Left lobe of liver (tissue), 2 donors: Measurements from ENCODE around the gene NAPG. TPM values are rescaled to one million over a fixed set of nuclear protein-coding genes. Genes with fewer than 3 reads are reported as not detected.
"Not testable (repeated sequence)": the region's sequence is repeated elsewhere in the genome, so short reads cannot be mapped to it uniquely, and the experiment has no call there.

Source experiments
- ATAC-seq: fragments of 200-7000 bp; cut with Tn5 transposase; one replicate; pipeline ENCODE4 v1.9.1; 2020; ENCODE audit warnings: mild to moderate bottlenecking, moderate library complexity
- DNase-seq: peaks from one replicate; pipeline ENCODE4 v3.0.0-alpha.2; 2020; ENCODE audit warnings: low spot score
- total RNA-seq: library from RNA; stranded (reverse); gene quantifications from one replicate; pipeline ENCODE4 v1.2.1, GENCODE V29; 2021
- donor health status: DM: no; HTN: no; CAD: no; lungs with moderate emphysema.
- donor health status: DM: no; HTN: yes; CAD: no.

The NAPG gene
- total RNA-seq, 1 donor from 2014 or later = 11.5 TPM

- DNase-seq = peak; percentile 27
- not testable (repeated sequence) for ATAC-seq
These were observed 52.2 kb downstream of the NAPG start for GRCh38 chr18:10577842-10578572.

GRCh38 chr18:10578573-10578899 lies 52.7 kb downstream of the NAPG start:
- not testable (repeated sequence) for ATAC-seq, DNase-seq

GRCh38 chr18:10579079-10579867 lies 53.4 kb downstream of the NAPG start:
- ATAC-seq (no peak), DNase-seq (peak; percentile 29)

GRCh38 chr18:10580215-10580614 lies 54.4 kb downstream of the NAPG start:
- no peak for ATAC-seq
- peak; percentile 24 for DNase-seq

GRCh38 chr18:10585260-10585659 lies 59.4 kb downstream of the NAPG start:
- DNase-seq = no peak
- no peak for ATAC-seq

- ATAC-seq (no peak), DNase-seq (no peak)
These were observed 63.1 kb downstream of the NAPG start for GRCh38 chr18:10588975-10589374.

GRCh38 chr18:10590412-10590811 lies 64.6 kb downstream of the NAPG start:
- ATAC-seq (no peak), DNase-seq (no peak)

GRCh38 chr18:10591896-10592295 lies 66.1 kb downstream of the NAPG start:
- no peak for DNase-seq
- no peak for ATAC-seq

GRCh38 chr18:10593366-10594022 lies 67.7 kb downstream of the NAPG start:
- peak; percentile 18 for ATAC-seq
- not testable (repeated sequence) for DNase-seq

- not testable (repeated sequence) for DNase-seq, ATAC-seq
These were observed 70.1 kb downstream of the NAPG start for GRCh38 chr18:10595917-10596316.

GRCh38 chr18:10597695-10598094 lies 71.9 kb downstream of the NAPG start:
- ATAC-seq, DNase-seq: not testable (repeated sequence)

- not testable (repeated sequence) for DNase-seq, ATAC-seq
These were observed 74.9 kb downstream of the NAPG start for GRCh38 chr18:10600701-10601100.

Other genes with a start within 250 kb of the NAPG start
- 0.58 TPM for gene APCDD1, start 71.4 kb upstream of the NAPG start, total RNA-seq